Neuronal stem cell (in vitro differentiated cells): ENCODE results near the gene ECHS1.

ENCODE experiments used
- DNase-seq: peaks from one replicate; pipeline ENCODE4 v3.0.0-alpha.2; 2013; ENCODE audit warnings: low spot score
- H2AFZ ChIP-seq: one replicate; pipeline ENCODE4 v1.6.1; 2013; ENCODE audit warnings: mild to moderate bottlenecking, low read length, inconsistent platforms
- H2AK5ac ChIP-seq: 2 replicates; pipeline ENCODE4 v1.6.1; 2013; ENCODE audit warnings: low read depth, mild to moderate bottlenecking, inconsistent platforms, low read length, moderate library complexity, mixed read lengths
- H2BK120ac ChIP-seq: 2 replicates; pipeline ENCODE4 v1.6.1; 2013; ENCODE audit warnings: low read depth, mild to moderate bottlenecking, inconsistent platforms, low read length, moderate library complexity, mixed read lengths
- H2BK12ac ChIP-seq: one replicate; pipeline ENCODE4 v1.6.1; 2013; ENCODE audit warnings: low read length, inconsistent platforms
- H2BK15ac ChIP-seq: 2 replicates; pipeline ENCODE4 v1.6.1; 2013; ENCODE audit warnings: mild to moderate bottlenecking, low read length, inconsistent platforms, mixed read lengths
- H2BK5ac ChIP-seq: one replicate; pipeline ENCODE4 v1.6.1; 2013; ENCODE audit warnings: inconsistent platforms, mild to moderate bottlenecking, low read length, moderate library complexity
- H3K14ac ChIP-seq: one replicate; pipeline ENCODE4 v1.6.1; 2013; ENCODE audit warnings: low read length, inconsistent platforms
- H3K18ac ChIP-seq: 2 replicates; pipeline ENCODE4 v1.6.1; 2013; ENCODE audit warnings: low read length, inconsistent platforms
- H3K23ac ChIP-seq: 2 replicates; pipeline ENCODE4 v1.6.1; 2013; ENCODE audit warnings: low read depth, mild to moderate bottlenecking, mixed read lengths, low read length, inconsistent platforms; ENCODE audit not compliant: poor library complexity
- H3K27ac ChIP-seq: replicated peaks from 3 replicates; pipeline ENCODE4 v1.5.1; 2013; ENCODE audit warnings: low read length, inconsistent platforms
- H3K27me3 ChIP-seq, 3 experiments: 2 replicates each; pipeline ENCODE4 v1.6.1; 2013; ENCODE audit warnings: low read length in 3 of 3, mild to moderate bottlenecking in 2 of 3, inconsistent platforms in 1 of 3, low read depth in 1 of 3, mixed read lengths in 1 of 3, moderate library complexity in 1 of 3; ENCODE audit not compliant: control insufficient read depth in 3 of 3, insufficient read depth in 3 of 3
- H3K36me3 ChIP-seq, 2 donors: replicated peaks in 1 of 2; 2 replicates each; pipeline ENCODE4 v1.6.1; 2013; ENCODE audit warnings: low read length in 2 of 2; ENCODE audit not compliant: control insufficient read depth in 2 of 2, insufficient read depth in 2 of 2
- H3K4ac ChIP-seq: 2 replicates; pipeline ENCODE4 v1.6.1; 2013; ENCODE audit warnings: inconsistent platforms, mild to moderate bottlenecking, low read length, moderate library complexity
- H3K4me1 ChIP-seq, 2 donors: 1 replicate in 1 of 2; 2 replicates in 1 of 2; pipeline ENCODE4 v1.6.1; 2013; ENCODE audit warnings: low read length in 2 of 2, low read depth in 1 of 2; ENCODE audit not compliant: control insufficient read depth in 2 of 2, insufficient read depth in 1 of 2
- H3K4me2 ChIP-seq: one replicate; pipeline ENCODE4 v1.6.1; 2013; ENCODE audit warnings: mild to moderate bottlenecking, low read length, inconsistent platforms; ENCODE audit not compliant: insufficient read depth, poor library complexity, severe bottlenecking
- H3K4me3 ChIP-seq, 2 donors: 2 replicates each; pipeline ENCODE4 v1.5.1; 2013; ENCODE audit warnings: low read length in 2 of 2, mild to moderate bottlenecking in 2 of 2, inconsistent platforms in 1 of 2, moderate library complexity in 1 of 2
- H3K79me1 ChIP-seq: one replicate; pipeline ENCODE4 v1.6.1; 2013; ENCODE audit warnings: low read depth, mild to moderate bottlenecking, inconsistent platforms, low read length, moderate library complexity
- H3K9ac ChIP-seq: one replicate; pipeline ENCODE4 v1.6.1; 2013; ENCODE audit warnings: mild to moderate bottlenecking, low read depth, low read length, inconsistent platforms; ENCODE audit not compliant: poor library complexity
- H3K9me3 ChIP-seq, 2 donors: replicated peaks in 1 of 2; 2 replicates each; pipeline versions ENCODE3 to v1.6.1; 2013; ENCODE audit warnings: low read length in 2 of 2, mild to moderate bottlenecking in 2 of 2, inconsistent platforms in 1 of 2, low read depth in 1 of 2, mixed read lengths in 1 of 2, moderate library complexity in 1 of 2; ENCODE audit not compliant: control insufficient read depth in 2 of 2, insufficient read depth in 1 of 2
- H4K8ac ChIP-seq: one replicate; pipeline ENCODE4 v1.6.1; 2013; ENCODE audit warnings: low read depth, mild to moderate bottlenecking, inconsistent platforms, low read length, moderate library complexity
- H4K91ac ChIP-seq: one replicate; pipeline ENCODE4 v1.6.1; 2013; ENCODE audit warnings: low read length, low read depth, mild to moderate bottlenecking, inconsistent platforms; ENCODE audit not compliant: poor library complexity
- WGBS, 2 donors: extraction: QIAGEN DNeasy Blood & Tissue Kit; methylation state at CpG; one replicate each; pipeline ENCODE4 v1.1.7; 2013; ENCODE audit warnings: missing lambda C conversion rate in 2 of 2, mixed read lengths in 1 of 2; ENCODE audit not compliant: insufficient read length in 2 of 2, insufficient replicate concordance in 1 of 2; ENCODE audit errors: extremely low coverage in 2 of 2; 5-methylcytosine and 5-hydroxymethylcytosine counted together

The ECHS1 gene

DNA sequence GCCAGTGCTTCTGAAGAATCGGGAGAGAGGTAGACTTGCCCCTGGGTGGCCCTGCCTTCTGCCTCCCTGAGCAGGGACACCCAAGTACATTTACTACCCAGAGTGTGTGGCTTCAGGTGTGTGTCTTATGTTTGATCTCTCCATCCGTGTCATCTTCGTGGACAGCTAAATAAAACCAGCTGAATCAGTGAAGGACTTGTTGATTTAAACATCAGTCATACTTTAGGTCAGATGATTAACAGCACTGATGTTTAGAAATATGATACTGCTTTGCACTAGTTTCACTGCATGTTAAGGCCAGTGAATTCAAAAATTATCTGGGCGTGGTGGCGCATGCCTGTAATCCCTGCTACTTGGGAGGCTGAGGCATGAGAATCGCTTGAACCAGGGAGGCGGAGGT is 24.8 kb upstream of the ECHS1 start:
- WGBS, 2 donors, result no CpG with 5 or more reads among the region's 7 CpGs
- no peak overlapping the region for H2BK12ac ChIP-seq
- peaks cover 0 to 2% of the 10 kb centered on the region in 2 donors for H3K4me1 ChIP-seq
- H3K14ac ChIP-seq, result no peak overlapping the region
- no peak overlapping the region for H2AFZ ChIP-seq
- no peak overlapping the region for H4K8ac ChIP-seq
- peaks cover 28 to 75% of the 10 kb centered on the region in 2 donors for H3K36me3 ChIP-seq
- H2BK120ac ChIP-seq, result no peak overlapping the region
- no peak overlapping the region for H3K18ac ChIP-seq
- H3K4me3 ChIP-seq, result no peak overlapping the region
- no peak overlapping the region for H3K27ac ChIP-seq
- H3K9ac ChIP-seq, result no peak overlapping the region
- no peaks in the 10 kb centered on the region for H3K9me3 ChIP-seq
- H2BK15ac ChIP-seq, result no peak overlapping the region
- no peak overlapping the region for H3K23ac ChIP-seq
- H3K4ac ChIP-seq, result no peak overlapping the region
- no peaks in the 10 kb centered on the region for H3K27me3 ChIP-seq
- no peak for DNase-seq
- peaks cover 11% of the 10 kb centered on the region for H3K79me1 ChIP-seq
- H4K91ac ChIP-seq, result no peak overlapping the region
- no peak overlapping the region for H2AK5ac ChIP-seq
- H3K4me2 ChIP-seq, result no peak overlapping the region
- no peak overlapping the region for H2BK5ac ChIP-seq

- H4K91ac ChIP-seq, result no peak overlapping the region
- DNase-seq, result no peak
- no peak overlapping the region for H2BK120ac ChIP-seq
- no CpG with 5 or more reads among the region's 19 CpGs for WGBS, 2 donors
- peaks cover 0 to 2% of the 10 kb centered on the region in 2 donors for H3K4me1 ChIP-seq
- H3K79me1 ChIP-seq, result peaks cover 4% of the 10 kb centered on the region
- no peak overlapping the region for H2AFZ ChIP-seq
- H3K18ac ChIP-seq, result no peak overlapping the region
- H2BK5ac ChIP-seq, result no peak overlapping the region
- no peak overlapping the region for H2BK12ac ChIP-seq
- H3K36me3 ChIP-seq, result peaks cover 22 to 57% of the 10 kb centered on the region in 2 donors
- no peak overlapping the region for H3K14ac ChIP-seq
- no peak overlapping the region for H2AK5ac ChIP-seq
- H3K27ac ChIP-seq, result no peak overlapping the region
- H3K4me2 ChIP-seq, result no peak overlapping the region
- H3K4ac ChIP-seq, result no peak overlapping the region
- no peaks in the 10 kb centered on the region for H3K27me3 ChIP-seq
- no peak overlapping the region for H4K8ac ChIP-seq
- no peak overlapping the region for H3K23ac ChIP-seq
- no peak overlapping the region for H3K9ac ChIP-seq
- H2BK15ac ChIP-seq, result no peak overlapping the region
- no peaks in the 10 kb centered on the region for H3K9me3 ChIP-seq
- no peak overlapping the region for H3K4me3 ChIP-seq
These were observed 23.0 kb upstream of the ECHS1 start for GRCh38 chr10:133396035-133396624.

DNA sequence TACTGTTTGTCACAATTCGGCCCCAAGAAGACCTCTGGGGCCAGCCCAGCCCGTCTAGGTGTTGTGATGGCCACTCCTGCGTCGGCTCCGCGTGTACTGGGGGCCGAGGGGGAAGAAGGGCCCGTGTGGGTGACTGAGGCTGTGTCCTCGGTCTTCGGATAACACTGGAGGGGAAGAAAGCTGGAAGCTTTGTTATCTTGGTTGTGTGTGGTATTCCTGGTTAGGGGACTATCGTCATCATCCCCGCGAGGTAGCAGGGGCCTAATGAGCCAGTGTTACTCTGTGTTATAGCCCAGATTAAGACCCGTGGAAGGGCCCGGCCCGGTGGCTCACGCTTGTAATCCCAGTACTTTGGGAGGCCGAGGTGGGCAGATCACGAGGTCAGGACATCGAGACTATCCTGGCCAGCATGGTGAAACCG is 21.7 kb upstream of the ECHS1 start:
- no peak for DNase-seq
- Histone ChIP-seq H2BK120ac (no peak overlapping the region), H3K27ac (no peak overlapping the region), H2AK5ac (no peak overlapping the region), H4K91ac (no peak overlapping the region), H3K27me3 (no peaks in the 10 kb centered on the region), H3K23ac (no peak overlapping the region), H2BK5ac (no peak overlapping the region), H3K18ac (no peak overlapping the region), H3K4ac (no peak overlapping the region), H2AFZ (peak overlapping the region; percentile 95), H3K14ac (no peak overlapping the region), H2BK15ac (no peak overlapping the region), H2BK12ac (no peak overlapping the region), H3K4me1 (peaks cover 0 to 2% of the 10 kb centered on the region in 2 donors), H3K4me2 (peak overlapping the region; percentile 69), H3K36me3 (peaks cover 18 to 44% of the 10 kb centered on the region in 2 donors), H3K9me3 (no peaks in the 10 kb centered on the region), H3K79me1 (peaks cover 4% of the 10 kb centered on the region), H3K9ac (no peak overlapping the region), H4K8ac (peak overlapping the region; percentile 45), H3K4me3 (peak overlapping the region; percentile 92 to 100)
- WGBS, 2 donors, result no CpG with 5 or more reads among the region's 21 CpGs

- Histone ChIP-seq H3K4ac (no peak within 1 kb of the TSS), H3K23ac (peak within 1 kb of the TSS; percentile 100), H2BK5ac (peak within 1 kb of the TSS; percentile 91)
These were observed 21.0 kb upstream of the ECHS1 start, which contains the start of gene MTG1 for GRCh38 chr10:133394064-133394663. Gene MTG1 (plus strand): TSS chr10:133394157. CDS start chr10:133394221, 64 bp downstream.

More at GRCh38 chr10:133394064-133394663, 21.0 kb upstream of the ECHS1 start, which contains the start of gene MTG1:
- no CpG with 5 or more reads among the region's 69 CpGs for WGBS, 2 donors
- Histone ChIP-seq H3K4me2 (peak within 1 kb of the TSS; percentile 69), H4K91ac (no peak within 1 kb of the TSS), H3K27me3 (no peaks in the 10 kb centered on the region), H3K14ac (peak within 1 kb of the TSS; percentile 82), H2BK15ac (no peak within 1 kb of the TSS), H3K36me3 (peaks cover 13 to 37% of the 10 kb centered on the region in 2 donors), H3K9me3 (no peaks in the 10 kb centered on the region), H2AK5ac (no peak within 1 kb of the TSS), H3K79me1 (peaks cover 4% of the 10 kb centered on the region), H3K27ac (peak within 1 kb of the TSS; percentile 90), H3K4me1 (peaks cover 0 to 2% of the 10 kb centered on the region in 2 donors), H4K8ac (peak within 1 kb of the TSS; percentile 45), H3K9ac (peak within 1 kb of the TSS; percentile 98), H2BK12ac (no peak within 1 kb of the TSS), H3K4me3 (peak within 1 kb of the TSS; percentile 92 to 100), H3K18ac (peak within 1 kb of the TSS; percentile 99), H2AFZ (peak within 1 kb of the TSS; percentile 95), H2BK120ac (no peak within 1 kb of the TSS)
- peak; percentile 93 for DNase-seq
